ENCODE results near the gene PRKG1. TPM values are rescaled to one million over a fixed set of nuclear protein-coding genes. Genes with fewer than 3 reads are reported as not detected.

PRKG1 gene
- total and polyA plus RNA-seq, 2 of the 8 experiments (the other 6 are each of a cell fraction or from before 2014, with no cell fraction given): 4.2 to 15.2 TPM

DNA sequence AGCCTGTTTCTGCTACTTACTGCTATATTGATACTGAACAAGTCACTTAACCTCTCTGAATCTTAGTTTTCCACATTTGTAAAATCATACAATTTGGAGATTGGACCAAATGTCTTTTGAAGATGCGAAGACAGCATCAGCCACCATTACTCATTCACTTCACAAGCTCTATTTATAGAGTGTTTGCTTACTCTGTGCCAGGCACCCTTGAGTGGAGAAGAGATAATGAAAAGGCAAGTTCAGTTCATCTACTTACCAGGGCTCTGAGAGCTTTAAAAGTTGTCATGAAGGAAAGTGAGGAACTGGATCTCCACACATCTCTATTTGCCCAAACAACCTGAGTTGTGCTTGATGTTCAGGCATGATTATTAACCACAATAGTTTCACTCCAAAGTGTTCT lies 347.6 kb downstream of the PRKG1 start (continued):
- TF ChIP-seq, protein P1, sequence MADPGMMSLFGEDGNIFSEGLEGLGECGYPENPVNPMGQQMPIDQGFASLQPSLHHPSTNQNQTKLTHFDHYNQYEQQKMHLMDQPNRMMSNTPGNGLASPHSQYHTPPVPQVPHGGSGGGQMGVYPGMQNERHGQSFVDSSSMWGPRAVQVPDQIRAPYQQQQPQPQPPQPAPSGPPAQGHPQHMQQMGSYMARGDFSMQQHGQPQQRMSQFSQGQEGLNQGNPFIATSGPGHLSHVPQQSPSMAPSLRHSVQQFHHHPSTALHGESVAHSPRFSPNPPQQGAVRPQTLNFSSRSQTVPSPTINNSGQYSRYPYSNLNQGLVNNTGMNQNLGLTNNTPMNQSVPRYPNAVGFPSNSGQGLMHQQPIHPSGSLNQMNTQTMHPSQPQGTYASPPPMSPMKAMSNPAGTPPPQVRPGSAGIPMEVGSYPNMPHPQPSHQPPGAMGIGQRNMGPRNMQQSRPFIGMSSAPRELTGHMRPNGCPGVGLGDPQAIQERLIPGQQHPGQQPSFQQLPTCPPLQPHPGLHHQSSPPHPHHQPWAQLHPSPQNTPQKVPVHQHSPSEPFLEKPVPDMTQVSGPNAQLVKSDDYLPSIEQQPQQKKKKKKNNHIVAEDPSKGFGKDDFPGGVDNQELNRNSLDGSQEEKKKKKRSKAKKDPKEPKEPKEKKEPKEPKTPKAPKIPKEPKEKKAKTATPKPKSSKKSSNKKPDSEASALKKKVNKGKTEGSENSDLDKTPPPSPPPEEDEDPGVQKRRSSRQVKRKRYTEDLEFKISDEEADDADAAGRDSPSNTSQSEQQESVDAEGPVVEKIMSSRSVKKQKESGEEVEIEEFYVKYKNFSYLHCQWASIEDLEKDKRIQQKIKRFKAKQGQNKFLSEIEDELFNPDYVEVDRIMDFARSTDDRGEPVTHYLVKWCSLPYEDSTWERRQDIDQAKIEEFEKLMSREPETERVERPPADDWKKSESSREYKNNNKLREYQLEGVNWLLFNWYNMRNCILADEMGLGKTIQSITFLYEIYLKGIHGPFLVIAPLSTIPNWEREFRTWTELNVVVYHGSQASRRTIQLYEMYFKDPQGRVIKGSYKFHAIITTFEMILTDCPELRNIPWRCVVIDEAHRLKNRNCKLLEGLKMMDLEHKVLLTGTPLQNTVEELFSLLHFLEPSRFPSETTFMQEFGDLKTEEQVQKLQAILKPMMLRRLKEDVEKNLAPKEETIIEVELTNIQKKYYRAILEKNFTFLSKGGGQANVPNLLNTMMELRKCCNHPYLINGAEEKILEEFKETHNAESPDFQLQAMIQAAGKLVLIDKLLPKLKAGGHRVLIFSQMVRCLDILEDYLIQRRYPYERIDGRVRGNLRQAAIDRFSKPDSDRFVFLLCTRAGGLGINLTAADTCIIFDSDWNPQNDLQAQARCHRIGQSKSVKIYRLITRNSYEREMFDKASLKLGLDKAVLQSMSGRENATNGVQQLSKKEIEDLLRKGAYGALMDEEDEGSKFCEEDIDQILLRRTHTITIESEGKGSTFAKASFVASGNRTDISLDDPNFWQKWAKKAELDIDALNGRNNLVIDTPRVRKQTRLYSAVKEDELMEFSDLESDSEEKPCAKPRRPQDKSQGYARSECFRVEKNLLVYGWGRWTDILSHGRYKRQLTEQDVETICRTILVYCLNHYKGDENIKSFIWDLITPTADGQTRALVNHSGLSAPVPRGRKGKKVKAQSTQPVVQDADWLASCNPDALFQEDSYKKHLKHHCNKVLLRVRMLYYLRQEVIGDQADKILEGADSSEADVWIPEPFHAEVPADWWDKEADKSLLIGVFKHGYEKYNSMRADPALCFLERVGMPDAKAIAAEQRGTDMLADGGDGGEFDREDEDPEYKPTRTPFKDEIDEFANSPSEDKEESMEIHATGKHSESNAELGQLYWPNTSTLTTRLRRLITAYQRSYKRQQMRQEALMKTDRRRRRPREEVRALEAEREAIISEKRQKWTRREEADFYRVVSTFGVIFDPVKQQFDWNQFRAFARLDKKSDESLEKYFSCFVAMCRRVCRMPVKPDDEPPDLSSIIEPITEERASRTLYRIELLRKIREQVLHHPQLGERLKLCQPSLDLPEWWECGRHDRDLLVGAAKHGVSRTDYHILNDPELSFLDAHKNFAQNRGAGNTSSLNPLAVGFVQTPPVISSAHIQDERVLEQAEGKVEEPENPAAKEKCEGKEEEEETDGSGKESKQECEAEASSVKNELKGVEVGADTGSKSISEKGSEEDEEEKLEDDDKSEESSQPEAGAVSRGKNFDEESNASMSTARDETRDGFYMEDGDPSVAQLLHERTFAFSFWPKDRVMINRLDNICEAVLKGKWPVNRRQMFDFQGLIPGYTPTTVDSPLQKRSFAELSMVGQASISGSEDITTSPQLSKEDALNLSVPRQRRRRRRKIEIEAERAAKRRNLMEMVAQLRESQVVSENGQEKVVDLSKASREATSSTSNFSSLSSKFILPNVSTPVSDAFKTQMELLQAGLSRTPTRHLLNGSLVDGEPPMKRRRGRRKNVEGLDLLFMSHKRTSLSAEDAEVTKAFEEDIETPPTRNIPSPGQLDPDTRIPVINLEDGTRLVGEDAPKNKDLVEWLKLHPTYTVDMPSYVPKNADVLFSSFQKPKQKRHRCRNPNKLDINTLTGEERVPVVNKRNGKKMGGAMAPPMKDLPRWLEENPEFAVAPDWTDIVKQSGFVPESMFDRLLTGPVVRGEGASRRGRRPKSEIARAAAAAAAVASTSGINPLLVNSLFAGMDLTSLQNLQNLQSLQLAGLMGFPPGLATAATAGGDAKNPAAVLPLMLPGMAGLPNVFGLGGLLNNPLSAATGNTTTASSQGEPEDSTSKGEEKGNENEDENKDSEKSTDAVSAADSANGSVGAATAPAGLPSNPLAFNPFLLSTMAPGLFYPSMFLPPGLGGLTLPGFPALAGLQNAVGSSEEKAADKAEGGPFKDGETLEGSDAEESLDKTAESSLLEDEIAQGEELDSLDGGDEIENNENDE (IDR thresholded peaks at IDR 0.05; ENCODE audit: insufficient replicate concordance, low read length): no peak
- no peak for TF ChIP-seq RAD21 (IDR thresholded peaks at IDR 0.05 in 1 of 2, conservative IDR thresholded peaks at IDR 0.05 in 1 of 2; ENCODE audit: low read depth in 2 of 2, low read length in 2 of 2)

Measured in H1 (cell line).